ENCODE measurements around the gene FHIT. TPM values are rescaled to one million over a fixed set of nuclear protein-coding genes. Genes with fewer than 3 reads are reported as not detected.

The FHIT gene
- total RNA-seq, 4 donors from 2014 or later = 5.0 to 15.3 (median 8.3) TPM

- no peak overlapping the region for H3K4me3 ChIP-seq (ENCODE audit: low read depth, poor library complexity, severe bottlenecking)
- WGBS, 2 donors = 64 to 70% methylated on average over 2 of the region's 2 CpGs
- TF ChIP-seq POLR2A (IDR thresholded peaks at IDR 0.05) = no peak
- intact Hi-C loops (cut with DNase I; ENCODE audit: low total_unique reads) = no loop called here
- DNase-seq (ENCODE audit: low spot score in 2 of 2) = no peak
These were observed 1109.2 kb downstream of the FHIT start for GRCh38 chr3:60142009-60142408.

GRCh38 chr3:60140160-60140559 is 1111.1 kb downstream of the FHIT start:
- DNase-seq (ENCODE audit: low spot score in 2 of 2) = no peak
- 88 to 100% methylated on average over 1 of the region's 1 CpG for WGBS, 2 donors

GRCh38 chr3:60136601-60137000 is 1114.7 kb downstream of the FHIT start:
- H3K4me3 ChIP-seq (ENCODE audit: low read depth, poor library complexity, severe bottlenecking) = no peak overlapping the region
- no peak for DNase-seq (ENCODE audit: low spot score in 2 of 2)
- TF ChIP-seq POLR2A (IDR thresholded peaks at IDR 0.05) (no peak), CTCF (IDR thresholded peaks at IDR 0.05) (no peak)
- 87 to 92% methylated on average over 4 of the region's 4 CpGs for WGBS, 2 donors
- intact Hi-C loops (cut with DNase I; ENCODE audit: low total_unique reads) = no loop called here

More at GRCh38 chr3:60140160-60140559, 1111.1 kb downstream of the FHIT start:
- H3K4me3 ChIP-seq (ENCODE audit: low read depth, poor library complexity, severe bottlenecking) = no peak overlapping the region
- intact Hi-C loops (cut with DNase I; ENCODE audit: low total_unique reads) = no loop called here
- TF ChIP-seq CTCF (IDR thresholded peaks at IDR 0.05) = no peak
- TF ChIP-seq POLR2A (IDR thresholded peaks at IDR 0.05) = no peak

GRCh38 chr3:60135474-60135873 is 1115.8 kb downstream of the FHIT start:
- TF ChIP-seq POLR2A (IDR thresholded peaks at IDR 0.05) (no peak), CTCF (IDR thresholded peaks at IDR 0.05) (no peak)
- no peak overlapping the region for H3K4me3 ChIP-seq (ENCODE audit: low read depth, poor library complexity, severe bottlenecking)
- DNase-seq (ENCODE audit: low spot score in 2 of 2) = no peak
- 79 to 93% methylated on average over 2 of the region's 2 CpGs for WGBS, 2 donors
- intact Hi-C loops (cut with DNase I; ENCODE audit: low total_unique reads) = no loop called here

- WGBS, 2 donors = 33 to 44% methylated on average over 2 of the region's 2 CpGs
- no peak for DNase-seq (ENCODE audit: low spot score in 2 of 2)
- intact Hi-C loops (cut with DNase I; ENCODE audit: low total_unique reads) = no loop called here
- no peak overlapping the region for H3K4me3 ChIP-seq (ENCODE audit: low read depth, poor library complexity, severe bottlenecking)
- TF ChIP-seq POLR2A (IDR thresholded peaks at IDR 0.05) = no peak
- no peak for TF ChIP-seq CTCF (IDR thresholded peaks at IDR 0.05)
These were observed 1117.7 kb downstream of the FHIT start for GRCh38 chr3:60133269-60134162.

GRCh38 chr3:60131618-60132017 is 1119.6 kb downstream of the FHIT start:
- DNase-seq (ENCODE audit: low spot score in 2 of 2) = no peak
- TF ChIP-seq POLR2A (IDR thresholded peaks at IDR 0.05) = no peak
- TF ChIP-seq CTCF (IDR thresholded peaks at IDR 0.05) = no peak
- no peak overlapping the region for H3K4me3 ChIP-seq (ENCODE audit: low read depth, poor library complexity, severe bottlenecking)
- intact Hi-C loops (cut with DNase I; ENCODE audit: low total_unique reads) = no loop called here
